HG02970 (cell line): ENCODE data around the gene BAZ1B.
"Not testable (repeated sequence)": the region's sequence is repeated elsewhere in the genome, so short reads cannot be mapped to it uniquely, and the experiment has no call there.

ENCODE experiments used
- ATAC-seq: cut with Tn5 transposase; IDR thresholded peaks from one replicate; pipeline ENCODE4 v1.9.1; 2021; ENCODE audit warnings: mild to moderate bottlenecking, moderate library complexity, moderate number of reproducible peaks; ENCODE audit not compliant: unreplicated experiment, low FRiP score

The BAZ1B gene

DNA sequence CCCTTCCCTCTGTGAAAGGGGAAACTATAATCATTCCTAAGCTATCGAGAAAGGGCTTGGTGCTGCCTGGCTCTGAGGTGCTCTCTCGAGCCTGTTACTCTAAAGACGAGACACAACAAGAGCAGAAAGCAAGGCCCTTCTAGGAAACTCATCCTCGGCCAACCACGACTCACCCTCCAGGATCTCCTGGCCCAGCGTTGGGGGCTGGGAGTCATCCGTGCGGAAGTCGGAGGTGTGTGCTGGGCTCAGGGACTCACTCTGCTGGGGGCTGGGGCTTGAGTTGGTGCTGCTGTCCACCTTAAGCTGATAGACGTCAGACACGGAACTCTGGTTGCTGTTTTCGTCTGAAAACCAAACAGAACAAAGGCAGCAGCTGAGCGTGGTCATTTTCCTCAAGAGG lies 17.6 kb upstream of the BAZ1B start:
- no peak for ATAC-seq

DNA sequence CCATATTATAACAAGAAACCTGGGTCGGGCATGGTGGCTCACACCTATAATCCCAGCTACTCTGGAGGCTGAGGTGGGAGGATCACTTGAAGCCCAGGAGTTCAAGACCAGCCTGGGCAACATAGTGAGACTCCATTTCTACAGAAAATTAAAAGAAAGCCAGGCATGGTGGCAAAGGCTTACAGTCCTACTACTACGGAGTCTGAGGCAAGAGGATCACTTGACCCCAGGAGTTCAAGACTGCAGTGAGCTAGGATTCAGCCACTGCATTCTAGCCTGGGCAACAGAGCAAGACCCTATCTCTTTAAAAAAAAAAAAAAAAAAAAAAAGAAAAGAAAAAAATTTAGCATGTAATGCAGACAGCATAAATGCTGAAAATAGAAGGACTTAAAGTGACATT lies 16.4 kb upstream of the BAZ1B start:
- ATAC-seq: not testable (repeated sequence)

DNA sequence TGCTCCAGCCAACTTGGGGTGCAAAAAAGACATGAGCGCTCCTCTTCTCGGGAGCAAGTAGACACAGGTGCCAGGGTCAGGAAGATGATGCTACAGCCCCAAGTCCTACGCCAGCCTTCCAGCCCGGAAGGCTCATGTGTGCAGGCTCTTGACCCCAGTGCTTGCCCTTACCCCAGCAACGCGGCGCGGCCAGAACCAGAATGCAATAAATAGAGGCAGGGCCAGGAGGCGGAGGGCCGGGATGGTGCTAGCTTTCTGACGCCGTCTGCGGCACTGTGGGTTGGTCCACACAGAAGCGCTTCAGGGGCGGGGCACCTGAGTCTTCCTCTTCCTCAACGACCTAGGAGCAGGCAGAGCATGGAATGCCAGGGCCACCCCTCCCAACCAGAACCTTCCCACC lies 15.0 kb upstream of the BAZ1B start:
- ATAC-seq: no peak

DNA sequence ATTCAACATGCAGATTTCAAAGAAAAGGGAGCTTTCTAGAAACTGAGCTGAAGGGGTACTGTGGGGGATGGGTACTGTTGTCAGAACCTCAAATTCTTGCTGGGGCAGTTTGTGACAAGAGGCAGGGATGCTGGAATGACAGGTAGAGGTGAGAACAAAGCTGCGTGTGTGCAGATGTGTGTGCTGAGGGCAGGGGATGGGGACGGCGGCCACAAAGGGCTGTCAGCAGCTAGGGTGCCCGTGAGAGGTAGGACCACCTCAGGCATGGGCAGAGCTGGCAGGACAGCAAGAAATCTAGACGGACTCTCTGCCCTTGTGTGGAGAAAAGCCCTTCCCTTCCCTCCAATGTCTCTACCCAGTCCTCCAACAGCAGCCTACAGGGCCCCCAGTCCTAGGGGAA lies 14.4 kb upstream of the BAZ1B start:
- no peak for ATAC-seq

DNA sequence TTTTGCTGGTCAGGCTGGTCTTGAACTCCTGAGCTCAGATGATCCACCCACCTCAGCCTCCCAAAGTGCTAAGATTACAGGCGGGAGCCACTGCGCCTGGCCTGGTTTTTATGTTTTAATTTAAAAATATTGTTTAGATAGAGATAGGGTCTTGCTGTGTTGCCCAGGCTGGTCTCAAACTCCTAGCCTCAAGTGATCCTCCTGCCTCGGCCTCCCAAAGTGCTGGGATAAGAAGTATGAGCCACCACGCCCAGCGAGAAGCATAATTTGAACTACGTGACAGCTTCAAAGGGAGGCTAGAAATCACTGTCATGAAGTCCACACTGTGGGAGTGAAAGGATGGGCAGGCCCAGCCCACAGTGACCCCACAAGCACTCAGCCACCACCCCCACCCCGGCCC lies 13.8 kb upstream of the BAZ1B start:
- not testable (repeated sequence) for ATAC-seq

DNA sequence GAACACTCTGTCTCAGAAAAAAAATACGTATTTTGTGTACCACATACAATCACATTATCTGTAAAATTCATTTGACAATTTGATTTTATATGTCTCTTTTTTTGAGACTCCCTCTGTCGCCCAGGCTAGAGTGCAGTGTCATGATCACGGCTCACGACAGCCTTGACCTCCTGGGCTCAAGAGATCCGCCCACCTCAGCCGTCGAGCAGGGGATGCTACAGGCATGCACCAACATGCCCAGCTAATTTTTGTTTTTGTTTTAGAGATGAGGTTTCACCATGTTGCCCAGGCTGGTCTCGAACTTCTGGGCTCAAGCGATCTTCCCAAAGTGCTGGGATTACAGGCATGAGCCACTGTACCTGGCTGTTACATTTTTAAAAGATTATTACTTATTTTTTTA lies 11.6 kb upstream of the BAZ1B start:
- no peak for ATAC-seq

DNA sequence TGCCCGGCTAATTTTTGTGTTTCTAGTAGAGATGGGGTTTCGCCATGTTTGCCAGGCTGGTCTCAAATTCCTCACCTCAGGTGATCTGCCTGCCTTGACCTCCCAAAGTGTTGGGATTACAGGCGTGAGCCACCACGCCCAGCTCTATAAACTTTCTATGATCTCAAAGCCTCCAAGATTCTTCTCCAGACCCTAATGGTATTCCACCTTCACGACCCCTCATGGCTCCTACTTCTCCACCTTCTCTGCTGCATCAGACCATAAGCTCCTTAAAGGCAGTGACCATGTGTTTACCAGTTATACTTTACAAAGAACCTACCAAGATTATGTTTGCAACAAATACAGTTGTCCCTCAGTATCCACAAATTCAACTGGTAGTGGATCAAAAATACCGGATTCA lies 10.1 kb upstream of the BAZ1B start:
- no peak for ATAC-seq

DNA sequence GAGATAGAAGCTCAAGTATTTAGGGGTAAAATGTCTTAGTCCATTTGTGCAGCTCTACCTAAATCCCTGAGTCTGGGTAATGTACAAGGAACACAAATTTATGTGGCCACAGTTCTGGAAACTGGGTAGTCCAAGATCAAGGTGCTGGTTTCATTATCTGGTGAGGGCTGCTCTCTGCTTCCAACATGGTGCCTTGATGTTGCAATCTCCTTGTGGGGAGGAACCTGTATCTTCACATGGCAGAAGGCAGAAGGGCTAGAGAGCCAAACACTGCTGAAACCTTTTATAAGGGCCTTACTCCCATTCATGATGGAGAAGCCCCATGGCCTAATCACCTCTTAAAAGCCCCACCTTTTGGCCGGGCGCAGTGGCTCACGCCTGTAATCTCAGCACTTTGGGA lies 8.7 kb upstream of the BAZ1B start:
- ATAC-seq: no peak

DNA sequence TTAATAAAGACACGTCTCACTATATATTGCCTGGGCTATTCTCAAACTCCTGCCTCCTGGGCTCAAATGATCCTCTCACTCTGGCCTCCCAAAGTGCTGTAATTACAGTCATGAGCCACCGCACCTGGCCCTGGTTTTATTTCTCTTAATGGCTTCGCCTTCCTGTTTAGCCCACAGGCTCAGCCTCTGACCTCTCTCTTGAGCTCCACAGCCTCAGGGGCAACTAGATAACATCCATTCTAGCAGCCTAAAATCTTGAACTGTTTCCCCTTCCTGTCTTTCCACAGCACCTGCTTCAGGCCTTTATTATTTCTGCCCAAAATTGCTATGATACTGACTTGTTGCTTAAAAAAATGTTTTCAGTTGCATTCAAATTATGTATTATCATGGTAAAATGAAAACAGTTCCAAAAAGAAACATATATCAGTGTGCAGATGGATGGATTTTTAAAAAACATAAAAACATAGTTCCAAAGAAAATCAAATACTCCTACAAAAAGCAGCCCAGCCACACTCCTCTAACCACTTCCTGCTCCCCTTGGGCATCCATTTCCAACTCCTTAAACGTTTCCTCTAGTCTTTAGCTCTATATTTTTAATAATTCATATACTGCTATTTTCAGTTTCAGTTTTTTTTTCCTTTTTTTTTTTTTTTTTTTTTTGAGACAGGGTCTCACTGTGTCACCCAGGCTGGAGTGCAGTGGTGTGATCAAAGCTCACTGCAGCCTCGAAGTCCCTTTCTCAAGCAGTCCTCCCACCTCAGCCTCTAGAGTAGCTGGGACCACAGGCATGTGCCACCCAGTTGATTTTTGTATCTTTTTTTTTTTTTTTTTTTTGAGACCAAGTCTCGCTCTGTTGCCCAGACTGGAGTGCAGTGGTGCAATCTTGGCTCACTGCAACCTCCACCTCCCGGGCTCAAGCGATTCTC lies 5.1 kb upstream of the BAZ1B start:
- ATAC-seq: no peak

DNA sequence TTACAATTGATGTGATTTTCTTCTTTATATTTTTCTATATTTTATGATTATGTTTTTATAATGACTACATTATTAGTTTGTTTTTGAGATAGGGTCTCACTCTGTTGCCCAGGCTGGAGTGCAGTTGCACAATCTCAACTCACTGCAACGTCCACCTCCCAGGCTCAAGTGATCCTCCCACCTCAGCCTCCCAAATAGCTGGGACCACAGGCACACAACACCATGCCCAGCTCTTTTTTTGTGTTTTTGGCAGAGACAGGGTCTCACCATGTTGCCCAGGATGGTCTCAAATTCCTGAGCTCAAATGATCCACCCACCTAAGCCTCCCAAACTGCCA lies 4.0 kb upstream of the BAZ1B start:
- ATAC-seq: not testable (repeated sequence)

DNA sequence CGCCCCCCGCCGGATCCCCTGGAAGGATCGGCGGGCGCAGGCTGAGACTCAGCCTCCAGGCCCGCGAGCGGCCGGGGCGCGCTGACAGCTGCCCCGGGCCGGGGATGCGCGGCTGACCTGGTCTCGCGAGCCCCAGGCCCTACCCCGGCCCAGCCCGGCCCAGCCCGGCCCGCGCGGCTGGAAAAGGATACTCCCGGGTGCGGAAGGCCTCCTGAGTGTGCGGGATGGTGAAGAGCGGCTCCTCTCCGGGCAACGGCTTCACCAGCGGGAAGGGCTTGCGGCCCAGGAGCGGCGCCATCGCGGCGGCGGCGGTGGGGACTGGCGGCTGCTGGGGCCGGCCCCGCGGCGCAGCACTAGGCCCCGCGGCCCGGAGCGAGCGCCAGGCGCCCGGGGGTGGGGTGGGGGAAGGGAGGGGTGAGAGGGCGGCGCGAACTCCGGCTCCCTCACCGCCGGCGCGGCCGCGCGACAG lies 423 bp downstream of the BAZ1B start:
- peak; percentile 45 for ATAC-seq

DNA sequence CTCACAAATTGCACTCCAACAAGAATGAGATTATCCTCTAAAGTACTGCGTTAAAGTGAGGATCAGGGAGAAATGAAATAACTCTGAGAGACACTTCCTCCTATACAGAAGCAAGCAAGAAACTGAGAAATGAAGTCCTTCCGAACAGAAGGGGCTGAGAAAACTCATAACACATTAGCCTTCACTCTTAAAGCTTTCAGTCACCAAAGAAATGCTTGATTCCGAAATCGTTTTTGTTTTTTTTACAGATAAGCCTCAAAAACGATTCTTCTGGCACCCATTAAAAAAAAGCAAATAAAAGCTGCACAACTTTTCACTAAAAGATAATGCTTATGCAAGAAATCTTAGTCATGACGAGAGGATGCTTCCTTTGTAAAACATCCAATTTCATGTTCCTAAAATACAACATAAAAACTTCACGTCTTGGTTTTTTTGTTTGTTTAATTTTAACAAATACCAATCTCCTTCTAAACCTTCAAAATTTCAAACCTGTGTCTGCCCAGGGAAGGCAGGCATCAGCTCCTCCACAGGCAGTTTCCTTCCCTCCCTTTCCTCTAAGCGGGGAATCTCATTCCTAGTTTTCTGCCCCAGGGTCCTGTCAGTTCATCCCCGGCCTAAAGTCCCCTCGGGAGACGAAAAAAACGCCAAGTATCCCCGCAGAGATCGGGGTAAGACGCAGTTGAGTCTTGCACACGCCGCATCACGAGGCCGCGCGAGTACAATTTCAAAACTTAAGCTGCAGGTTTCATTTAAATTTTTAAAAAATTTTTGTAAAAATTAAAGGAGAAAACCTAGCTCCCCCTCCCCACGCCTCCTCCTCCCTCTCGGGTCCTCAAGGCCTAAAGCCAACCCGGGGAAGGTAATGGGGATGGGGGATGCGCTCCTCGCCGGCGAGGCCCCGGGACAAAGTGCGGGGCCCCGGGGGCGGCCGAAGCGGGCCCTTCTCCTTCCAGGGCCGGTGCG lies 1.1 kb downstream of the BAZ1B start:
- peak; percentile 12 for ATAC-seq

DNA sequence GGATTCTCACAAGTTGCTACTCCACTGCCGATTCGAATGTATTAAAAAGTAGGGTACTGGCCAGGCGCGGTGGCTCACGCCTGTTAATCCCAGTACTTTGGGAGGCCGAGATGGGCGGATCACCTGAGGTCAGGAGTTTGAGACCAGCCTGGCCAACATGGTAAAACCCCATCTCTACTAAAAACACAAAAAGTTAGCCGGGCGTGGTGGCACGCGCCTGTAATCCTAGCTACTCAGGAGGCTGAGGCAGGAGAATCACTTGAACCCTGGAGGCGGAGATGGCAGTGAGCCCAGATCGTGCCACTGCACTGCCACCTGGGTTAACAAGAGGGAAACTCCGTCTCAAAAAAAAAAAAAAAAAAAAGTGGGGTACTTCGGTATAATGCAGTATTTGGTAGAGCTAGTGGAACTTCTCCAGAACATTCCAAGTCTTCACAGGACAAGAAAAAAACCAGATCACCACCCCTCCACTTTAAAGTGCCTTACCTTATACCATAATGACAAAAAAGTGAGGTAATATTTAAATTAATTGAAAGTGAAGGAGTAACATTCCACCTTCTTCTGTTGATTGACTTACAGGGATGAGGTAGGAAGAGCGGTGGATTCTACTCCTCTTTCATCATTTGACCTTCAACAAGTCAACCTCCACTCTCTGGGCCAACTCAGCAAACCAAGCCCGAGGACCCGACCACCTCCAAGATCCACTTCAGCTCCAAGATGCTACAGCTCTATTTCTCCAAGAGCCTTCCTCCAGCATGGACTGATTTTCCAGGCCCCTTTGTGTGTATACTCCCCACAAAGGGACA lies 2.0 kb downstream of the BAZ1B start:
- no peak for ATAC-seq

DNA sequence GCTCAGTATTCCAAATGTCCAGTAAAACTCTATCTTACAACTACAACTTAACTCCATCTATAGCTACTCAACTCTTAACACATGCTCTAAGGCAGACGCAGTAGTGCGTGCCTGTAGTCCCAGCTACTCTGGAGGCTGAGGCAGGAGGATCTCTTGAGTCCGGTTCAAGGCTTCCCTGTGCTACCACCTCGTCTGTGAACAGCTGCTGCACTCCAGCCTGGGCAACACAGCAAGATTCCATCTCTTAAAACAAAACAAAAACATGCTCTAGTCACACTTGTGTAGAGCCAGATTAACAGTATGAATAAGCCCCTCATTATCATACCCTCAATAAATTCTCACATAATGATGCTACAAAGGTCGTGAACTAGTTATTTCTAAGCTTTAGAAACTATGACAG lies 3.6 kb downstream of the BAZ1B start:
- ATAC-seq: no peak

DNA sequence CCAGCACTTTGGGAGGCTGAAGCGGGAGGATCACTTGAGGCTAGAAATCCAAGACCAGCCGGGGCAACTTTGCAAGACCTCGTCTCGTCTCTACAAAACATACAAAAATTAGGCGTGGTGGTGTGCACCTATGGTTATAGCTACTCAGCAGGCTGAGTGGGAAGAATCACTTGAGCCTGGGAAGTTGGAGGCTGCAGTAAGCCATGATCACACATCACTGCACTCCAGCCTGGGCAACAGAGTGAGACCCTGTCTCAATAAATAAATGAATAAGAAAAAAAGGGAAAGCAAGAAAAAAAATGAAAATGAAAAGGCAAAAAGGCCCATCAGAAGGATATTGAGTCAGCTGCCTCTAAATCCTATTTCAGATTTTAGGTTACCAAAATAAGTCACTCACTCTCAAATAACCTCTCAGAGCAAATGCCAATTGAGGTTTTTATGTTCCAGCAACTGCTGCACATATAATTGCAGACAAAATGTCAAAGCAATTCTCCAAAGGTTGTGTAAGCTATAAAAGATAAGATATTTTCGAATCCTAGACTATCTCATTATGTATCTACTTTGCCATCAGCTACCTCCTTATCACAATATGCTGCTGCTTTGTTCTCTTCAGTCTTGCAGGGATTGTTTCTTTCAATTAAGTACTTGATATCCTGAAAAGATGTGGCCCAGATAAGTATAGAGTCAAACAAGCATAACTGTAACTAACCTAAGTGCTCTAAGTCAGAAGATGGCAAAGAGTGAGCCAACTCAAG lies 4.7 kb downstream of the BAZ1B start:
- ATAC-seq: no peak

DNA sequence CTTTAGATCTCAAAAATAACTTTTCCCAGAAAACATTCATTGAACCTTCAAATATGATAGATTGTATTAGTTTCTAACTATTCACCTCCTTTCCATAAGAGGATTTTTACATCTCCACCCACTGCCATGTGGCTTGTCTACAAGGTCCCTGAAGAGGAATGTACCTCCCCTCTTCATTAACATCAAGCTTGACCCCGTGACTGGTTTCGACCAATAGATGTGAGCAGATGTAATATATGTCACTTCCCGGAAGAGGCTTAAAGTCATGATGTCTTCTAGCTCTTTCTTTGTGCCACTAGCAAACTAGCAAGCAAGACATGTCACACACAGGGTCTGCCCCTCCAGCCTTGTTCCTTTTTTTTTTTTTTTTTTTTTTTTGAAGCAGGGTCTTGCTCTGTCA lies 6.9 kb downstream of the BAZ1B start:
- no peak for ATAC-seq

DNA sequence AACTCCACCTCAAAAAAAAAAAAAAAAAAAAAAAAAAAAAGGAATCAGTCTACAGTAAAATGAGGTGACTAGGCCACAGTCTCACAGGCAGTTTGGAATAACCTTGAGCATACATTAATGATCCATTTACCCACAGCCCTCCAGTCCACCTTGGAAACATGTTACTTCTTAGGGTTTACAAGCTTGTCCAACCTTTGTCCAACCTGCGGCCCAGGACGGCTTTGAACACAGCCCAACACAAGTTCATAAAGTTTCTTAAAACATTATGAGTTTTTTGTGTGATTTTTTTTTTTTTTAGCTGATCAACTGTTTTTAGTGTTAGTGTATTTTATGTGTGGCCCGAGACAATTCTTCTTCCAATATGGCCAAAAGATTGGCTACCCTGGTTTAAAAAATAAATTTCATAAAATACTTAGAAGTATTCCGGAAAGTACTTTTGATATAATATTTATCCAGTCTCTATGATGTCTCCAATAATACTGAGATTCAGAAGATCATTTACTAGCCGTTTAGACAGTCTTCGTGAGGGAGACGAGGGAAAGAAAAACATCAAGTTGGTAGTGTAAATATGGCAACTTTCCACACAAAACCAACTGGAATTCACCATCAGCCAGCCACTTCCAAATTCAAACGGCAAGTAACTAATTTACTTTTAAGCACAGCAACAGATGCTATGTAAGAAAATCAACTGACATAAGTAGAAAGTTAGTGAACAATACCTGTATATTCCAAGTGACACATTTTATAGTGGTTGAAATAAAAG lies 9.9 kb downstream of the BAZ1B start:
- ATAC-seq: no peak

DNA sequence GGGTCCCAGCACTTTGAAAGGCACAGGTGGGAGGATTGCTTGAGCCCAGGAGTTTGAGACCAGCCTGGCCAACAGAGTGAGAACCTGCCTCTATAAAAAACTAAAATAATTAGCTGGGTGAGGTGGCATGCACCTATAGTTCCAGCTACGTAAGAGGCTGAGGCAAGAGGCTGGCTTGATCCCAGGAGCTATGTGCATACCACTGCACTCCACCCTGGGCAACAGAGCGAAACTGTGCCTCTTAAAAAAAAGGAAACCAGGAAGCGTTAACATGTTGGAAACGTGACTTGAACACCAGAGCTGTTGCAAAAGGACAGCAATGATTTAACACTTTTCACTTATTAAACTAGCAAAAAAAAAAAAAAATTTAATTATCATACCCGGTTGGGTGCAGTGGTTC lies 12.6 kb downstream of the BAZ1B start:
- no peak for ATAC-seq

DNA sequence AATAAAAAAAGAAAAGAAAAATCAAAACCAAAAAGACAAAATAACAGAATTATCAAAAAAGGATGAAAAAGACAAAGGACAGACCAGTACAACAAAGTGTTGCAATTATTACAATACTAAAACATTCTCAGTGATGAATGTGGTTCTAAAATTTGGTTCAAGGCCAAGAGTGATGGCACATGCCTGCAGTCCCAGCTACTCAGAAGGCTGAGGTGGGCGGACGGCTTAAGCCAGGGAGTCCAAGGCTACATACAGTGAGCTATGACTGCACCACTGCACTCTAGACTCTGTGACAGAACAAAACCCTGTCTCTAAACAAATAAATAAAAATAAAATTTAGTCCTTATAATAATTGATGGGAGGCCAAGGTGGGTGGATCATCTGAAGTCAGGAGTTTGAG lies 14.5 kb downstream of the BAZ1B start:
- ATAC-seq: no peak
